Cardiac fibroblast (primary cell): ENCODE data around the gene ATR.
"Not testable (repeated sequence)": the region's sequence is repeated elsewhere in the genome, so short reads cannot be mapped to it uniquely, and the experiment has no call there.

Source experiments
- DNase-seq, 2 donors: peaks; one replicate each; pipeline versions ENCODE4 v3.0.0 to v3.0.0-alpha.2; 2010; ENCODE audit warnings: low read depth in 2 of 2
- H3K4me3 ChIP-seq, 2 donors: replicated peaks in 1 of 2; 1 replicate in 1 of 2; 2 replicates in 1 of 2; pipeline ENCODE4 v1.5.1; 2011; ENCODE audit warnings: low read depth in 2 of 2, low read length in 2 of 2, mild to moderate bottlenecking in 2 of 2, moderate library complexity in 1 of 2
- CTCF ChIP-seq: IDR thresholded peaks from one replicate; pipeline ENCODE4 v1.5.1; 2011; ENCODE audit warnings: low read depth, mild to moderate bottlenecking, low read length, inconsistent platforms

ATR gene

GRCh38 chr3:142553741-142554140 is 24.8 kb downstream of the ATR start:
- no peak overlapping the region for H3K4me3 ChIP-seq
- no peak for DNase-seq
- no peak for TF ChIP-seq CTCF

GRCh38 chr3:142552579-142552978 is 26.0 kb downstream of the ATR start:
- DNase-seq, H3K4me3 ChIP-seq: not testable (repeated sequence)

GRCh38 chr3:142549986-142550385 is 28.5 kb downstream of the ATR start:
- no peak for TF ChIP-seq CTCF
- no peak overlapping the region for H3K4me3 ChIP-seq
- DNase-seq, result no peak

- DNase-seq, result no peak
- no peak for TF ChIP-seq CTCF
These were observed 35.2 kb downstream of the ATR start for GRCh38 chr3:142543307-142543706.

GRCh38 chr3:142542054-142542453 is 36.5 kb downstream of the ATR start:
- TF ChIP-seq CTCF, result no peak
- H3K4me3 ChIP-seq, result no peak overlapping the region
- DNase-seq, result peak; percentile 1 to 5

More at GRCh38 chr3:142543307-142543706, 35.2 kb downstream of the ATR start:
- H3K4me3 ChIP-seq, result no peak overlapping the region

GRCh38 chr3:142536519-142536918 is 42.0 kb downstream of the ATR start:
- no peak overlapping the region for H3K4me3 ChIP-seq
- no peak for DNase-seq
- TF ChIP-seq CTCF, result no peak

GRCh38 chr3:142534543-142534942 is 44.0 kb downstream of the ATR start:
- H3K4me3 ChIP-seq, result no peak overlapping the region
- TF ChIP-seq CTCF, result no peak
- no peak for DNase-seq
